HepG2 (cell line): ENCODE data around the gene HLA-DOA. TPM values are rescaled to one million over a fixed set of nuclear protein-coding genes. Genes with fewer than 3 reads are reported as not detected.

Source experiments
- ATAC-seq: fragments of 200-7000 bp; cut with Tn5 transposase; 3 replicates; pipeline ENCODE4 v1.9.1; 2020; ENCODE audit warnings: mild to moderate bottlenecking, moderate library complexity
- BruUV-seq: library from RNA; stranded (reverse); fragments of 400-500 nt; replicated peaks from 2 replicates; lab custom pipeline; 2021; lab: Mats Ljungman, UMichigan
- CTCF ChIA-PET: fragments of 300-600 bp; formaldehyde crosslinking; extraction: SDS; loops from one replicate; lab custom pipeline; 2021; ENCODE audit warnings: low total read pairs, inconsistent platforms, low intra/inter-chr PET ratio; lab: Yijun Ruan, JAX
- POLR2A ChIA-PET: fragments of 350-600 bp; sonication (Branson Sonifier 250); formaldehyde crosslinking; loops from one replicate; lab custom pipeline; 2020; ENCODE audit warnings: antibody characterized with exemption, inconsistent platforms; lab: Yijun Ruan, JAX
- DNase-seq: peaks from one replicate; pipeline ENCODE4 v3.0.0-alpha.2; 2015; ENCODE audit warnings: low spot score
- FAIRE-seq: peaks from 3 replicates; lab custom pipeline; 2011; peaks lifted over from hg19 to GRCh38; lab: Jason Lieb, UNC
- H2AFZ ChIP-seq: one replicate; pipeline ENCODE4 v1.6.1; 2011; ENCODE audit warnings: low read length, inconsistent platforms
- H3K27ac ChIP-seq: fragments of 300-600 bp; 3 replicates; pipeline ENCODE4 v1.8.0; 2011; ENCODE audit warnings: mixed run types, mild to moderate bottlenecking, mixed read lengths, low read length, inconsistent platforms; ENCODE audit not compliant: insufficient read depth; ENCODE audit errors: extremely low read length
- H3K27me3 ChIP-seq, 2 experiments: fragments of 200-600 bp in 1 of 2; 2 replicates in 1 of 2; 3 replicates in 1 of 2; pipeline versions ENCODE4 v1.6.0 to v1.8.0; 2011; ENCODE audit warnings: low read length in 2 of 2, mild to moderate bottlenecking in 2 of 2, moderate library complexity in 2 of 2, inconsistent platforms in 1 of 2; ENCODE audit not compliant: insufficient read depth in 2 of 2, control insufficient read depth in 1 of 2
- H3K36me3 ChIP-seq, 2 experiments: fragments of 200-600 bp in 1 of 2; replicated peaks in 1 of 2; 2 replicates in 1 of 2; 3 replicates in 1 of 2; pipeline versions ENCODE4 v1.5.1 to v1.8.0; 2011; ENCODE audit warnings: low read length in 2 of 2, inconsistent platforms in 1 of 2; ENCODE audit not compliant: insufficient read depth in 2 of 2, control insufficient read depth in 1 of 2
- H3K4me1 ChIP-seq: 2 replicates; pipeline ENCODE4 v1.5.1; 2012; ENCODE audit warnings: low read length, inconsistent platforms; ENCODE audit not compliant: insufficient read depth
- H3K4me2 ChIP-seq: 2 replicates; pipeline ENCODE4 v1.6.0; 2011; ENCODE audit warnings: low read depth, low read length, inconsistent platforms
- H3K4me3 ChIP-seq, 3 experiments: fragments of 200-600 bp in 1 of 3; sonication (generic), shearing (Covaris generic) in 1 of 3; replicated peaks in 1 of 3; 2 replicates each; pipeline ENCODE4 v1.5.1; 2011 to 2016; ENCODE audit warnings: low read length in 3 of 3, inconsistent platforms in 2 of 3, low read depth in 2 of 3, mild to moderate bottlenecking in 2 of 3, control low read depth in 1 of 3, mixed read lengths in 1 of 3; ENCODE audit not compliant: insufficient read depth in 1 of 3
- H3K79me2 ChIP-seq: one replicate; pipeline ENCODE4 v1.6.1; 2011; ENCODE audit warnings: low read length, inconsistent platforms; ENCODE audit not compliant: insufficient read depth
- H3K9ac ChIP-seq: 2 replicates; pipeline ENCODE4 v1.6.0; 2011; ENCODE audit warnings: mild to moderate bottlenecking, low read depth, low read length, inconsistent platforms; ENCODE audit not compliant: insufficient read depth
- H3K9me3 ChIP-seq: 2 replicates; pipeline ENCODE4 v1.5.1; 2012; ENCODE audit warnings: mild to moderate bottlenecking, low read length
- H4K20me1 ChIP-seq: 2 replicates; pipeline ENCODE4 v1.6.0; 2011; ENCODE audit warnings: inconsistent platforms, mild to moderate bottlenecking, low read length, moderate library complexity; ENCODE audit not compliant: insufficient read depth
- ADNP ChIP-seq: sonication (generic); formaldehyde crosslinking; IDR thresholded peaks from 2 replicates; pipeline ENCODE4 v1.4.0; 2020; ENCODE audit warnings: missing genetic modification reagents
- CREB1 ChIP-seq, 2 experiments: fragments of 450-650 bp in 1 of 2; IDR thresholded peaks; 2 replicates each; pipeline ENCODE4 v1.6.1; 2016 to 2017; ENCODE audit warnings: control low read depth in 1 of 2, mild to moderate bottlenecking in 1 of 2, missing compliant biosample characterization in 1 of 2, missing genetic modification characterization in 1 of 2
- ELF4 ChIP-seq: sonication (generic); formaldehyde crosslinking; IDR thresholded peaks from 2 replicates; pipeline ENCODE4 v1.5.0; 2020; ENCODE audit warnings: missing genetic modification reagents, mild to moderate bottlenecking, moderate library complexity, borderline replicate concordance
- ESRRA ChIP-seq: sonication (generic); formaldehyde crosslinking; IDR thresholded peaks from 2 replicates; pipeline ENCODE4 v1.5.1; 2020; ENCODE audit warnings: mild to moderate bottlenecking, low read depth, missing genetic modification reagents
- MEIS2 ChIP-seq: sonication (generic); formaldehyde crosslinking; IDR thresholded peaks from 2 replicates; pipeline ENCODE4 v1.9.0; 2021; ENCODE audit warnings: mild to moderate bottlenecking, missing genetic modification reagents
- MTA3 ChIP-seq: sonication (generic); formaldehyde crosslinking; IDR thresholded peaks from 2 replicates; pipeline ENCODE4 v1.4.0; 2020; ENCODE audit warnings: missing genetic modification reagents
- MXI1 ChIP-seq: IDR thresholded peaks from 3 replicates; pipeline ENCODE4 v1.6.1; 2012; ENCODE audit warnings: low read depth, low read length, inconsistent platforms, borderline replicate concordance
- NKX3-1 ChIP-seq: sonication (generic); formaldehyde crosslinking; IDR thresholded peaks from 2 replicates; pipeline ENCODE4 v1.5.0; 2020; ENCODE audit warnings: missing genetic modification reagents
- ONECUT2 ChIP-seq: sonication (generic); formaldehyde crosslinking; IDR thresholded peaks from 2 replicates; pipeline ENCODE4 v1.4.0; 2020; ENCODE audit warnings: missing genetic modification reagents
- RFX3 ChIP-seq: IDR thresholded peaks from 2 replicates; pipeline ENCODE4 v1.6.1; 2016; ENCODE audit warnings: missing biosample characterization, missing genetic modification reagents
- RFX5 ChIP-seq: IDR thresholded peaks from 2 replicates; pipeline ENCODE4 v1.6.1; 2011; ENCODE audit warnings: low read depth, low read length, improper control_type of control experiment
- RFXANK ChIP-seq: IDR thresholded peaks from 2 replicates; pipeline ENCODE4 v1.6.1; 2016
- RFXAP ChIP-seq: sonication (generic); formaldehyde crosslinking; IDR thresholded peaks from 2 replicates; pipeline ENCODE4 v1.4.0; 2020; ENCODE audit warnings: missing genetic modification reagents, borderline replicate concordance
- SRSF1 ChIP-seq: fragments of 200-400 bp; formaldehyde crosslinking; optimal IDR thresholded peaks from 2 replicates; pipeline ENCODE3; 2017; ENCODE audit warnings: mild to moderate bottlenecking, low read depth, low read length, moderate library complexity
- TGIF2 ChIP-seq: IDR thresholded peaks from 2 replicates; pipeline ENCODE4 v1.6.1; 2016; ENCODE audit warnings: control low read depth, missing compliant biosample characterization
- ZBTB3 ChIP-seq: sonication (generic); formaldehyde crosslinking; IDR thresholded peaks from 2 replicates; pipeline ENCODE4 v1.4.0; 2020; ENCODE audit warnings: low read depth, mild to moderate bottlenecking, moderate library complexity, missing genetic modification reagents, borderline replicate concordance
- ZNF296 ChIP-seq: sonication (generic); formaldehyde crosslinking; conservative IDR thresholded peaks from 2 replicates; pipeline ENCODE4 v1.5.0; 2020; ENCODE audit warnings: mild to moderate bottlenecking, missing genetic modification reagents
- ZNF44 ChIP-seq: sonication (generic); formaldehyde crosslinking; IDR thresholded peaks from 2 replicates; pipeline ENCODE4 v1.5.1; 2020; ENCODE audit warnings: mild to moderate bottlenecking, missing genetic modification reagents
- ZNF441 ChIP-seq: sonication (generic); formaldehyde crosslinking; IDR thresholded peaks from 2 replicates; pipeline ENCODE4 v1.7.0; 2021; ENCODE audit warnings: missing genetic modification reagents, borderline replicate concordance
- ZNF598 ChIP-seq: sonication (generic); formaldehyde crosslinking; IDR thresholded peaks from 2 replicates; pipeline ENCODE4 v1.5.1; 2020; ENCODE audit warnings: mild to moderate bottlenecking, missing genetic modification reagents, borderline replicate concordance
- WGBS: methylation state at CpG from one replicate; pipeline ENCODE4 v1.1.6; 2017; ENCODE audit warnings: low lambda C conversion rate; 5-methylcytosine and 5-hydroxymethylcytosine counted together
- in situ Hi-C: cut with HindIII; loops from 2 replicates; pipeline ENCODE4 v1.10.0; 2017; ENCODE audit warnings: low pct_unique_long_range_greater_than_20kb; ENCODE audit not compliant: extremely low pct_ligation_motif_present
- intact Hi-C: fragments of 100-400 bp; cut with micrococcal nuclease; formaldehyde crosslinking; loops from one replicate; pipeline ENCODE4 v1.10.0; 2022; ENCODE audit not compliant: unreplicated experiment
- polyA plus RNA-seq, 8 experiments: library from polyadenylated mRNA; depleted of rRNA in 3 of 8; stranded (reverse) in 7 of 8; unstranded in 1 of 8; fragments of >200 nt; fragmentation: Illumina TruSeq in 4 of 8; extraction: Trizol in 4 of 8; gene quantifications; 2 replicates each; pipeline versions ENCODE4 v1.2.1 to v1.2.3, GENCODE V29; 2011 to 2016; ENCODE audit warnings: low read depth in 4 of 8, missing spikeins in 1 of 8, mixed read lengths in 1 of 8; ENCODE audit not compliant: insufficient read depth in 1 of 8
- total RNA-seq, 5 experiments: library from RNA; depleted of rRNA; stranded (reverse); fragments of >200 nt; fragmentation: Illumina TruSeq; extraction: Trizol; gene quantifications; 2 replicates each; pipeline ENCODE4 v1.2.3, GENCODE V29; 2016; ENCODE audit warnings: low read depth in 1 of 5
- TF ChIP-seq, protein P1 (sequence below): sonication (generic); formaldehyde crosslinking; IDR thresholded peaks from 2 replicates; pipeline ENCODE4 v1.8.0; 2022; ENCODE audit warnings: low read depth, missing genetic modification reagents
- TF ChIP-seq, protein P2 (sequence below): sonication (generic); formaldehyde crosslinking; IDR thresholded peaks from 2 replicates; pipeline ENCODE4 v1.5.0; 2020; ENCODE audit warnings: missing genetic modification reagents

Gene HLA-DOA
- total and polyA plus RNA-seq, 2 of the 13 experiments (the other 11 are each of a cell fraction or from before 2014, with no cell fraction given) = 0.03 to 0.09 TPM

DNA sequence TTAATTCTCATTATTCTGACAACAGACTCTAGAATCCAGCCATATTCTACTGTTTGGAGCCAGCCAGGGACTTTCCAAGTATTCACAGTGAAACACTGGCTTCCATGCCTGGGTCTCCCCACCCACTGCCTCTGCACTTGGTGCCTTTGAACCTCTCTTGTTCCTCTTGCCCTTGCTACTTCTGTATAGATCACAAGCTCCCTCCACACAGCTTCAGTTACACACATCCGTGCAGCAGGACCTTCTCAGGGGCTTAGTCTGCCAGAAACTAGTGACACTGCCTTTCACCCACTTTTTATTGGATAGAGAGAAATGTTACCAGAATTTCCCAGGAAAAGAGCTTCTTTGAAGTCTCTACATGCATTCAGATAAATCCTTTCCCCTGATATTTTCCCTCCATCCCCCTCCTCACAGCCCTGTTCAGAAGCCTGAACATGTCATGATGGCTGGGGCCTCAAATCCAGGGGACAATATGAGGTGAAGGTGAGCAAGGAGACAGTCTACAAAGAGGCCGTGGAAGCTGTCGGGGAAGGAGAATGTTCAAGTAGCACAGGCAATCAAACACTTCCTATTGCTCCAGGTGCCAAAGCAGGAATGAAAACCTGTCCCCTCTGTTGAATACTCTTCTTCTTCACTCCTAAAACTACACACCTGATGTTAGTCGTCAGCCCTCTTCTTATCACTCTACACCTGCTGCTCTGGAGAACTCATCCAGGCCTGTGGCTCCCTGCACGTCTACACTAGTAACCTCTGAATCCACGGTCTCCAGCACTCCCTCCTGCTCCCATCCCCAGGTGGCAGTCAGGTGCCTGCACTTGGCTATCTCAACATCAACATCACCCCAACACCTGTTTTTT, 20.2 kb upstream of the HLA-DOA start:
- ChIA-PET CTCF (no interaction called here), POLR2A (no interaction called here)
- Histone ChIP-seq H3K9me3 (no peaks in the 10 kb centered on the region), H3K4me2 (no peak overlapping the region), H3K27ac (no peak overlapping the region), H3K9ac (no peak overlapping the region), H3K27me3 (no peaks in the 10 kb centered on the region; a peak in 1 of 5 replicates), H3K4me1 (no peaks in the 10 kb centered on the region), H3K79me2 (no peaks in the 10 kb centered on the region), H3K4me3 (no peak overlapping the region), H4K20me1 (no peaks in the 10 kb centered on the region), H2AFZ (no peak overlapping the region), H3K36me3 (no peaks in the 10 kb centered on the region)
- DNase-seq (no peak), FAIRE-seq (no peak), ATAC-seq (no peak)
- no TSS peak for BruUV-seq
- in situ Hi-C loops = no loop called here
- intact Hi-C loops = no loop called here
- WGBS = 14% methylated on average over 6 of the region's 6 CpGs
- TF ChIP-seq, protein P1, sequence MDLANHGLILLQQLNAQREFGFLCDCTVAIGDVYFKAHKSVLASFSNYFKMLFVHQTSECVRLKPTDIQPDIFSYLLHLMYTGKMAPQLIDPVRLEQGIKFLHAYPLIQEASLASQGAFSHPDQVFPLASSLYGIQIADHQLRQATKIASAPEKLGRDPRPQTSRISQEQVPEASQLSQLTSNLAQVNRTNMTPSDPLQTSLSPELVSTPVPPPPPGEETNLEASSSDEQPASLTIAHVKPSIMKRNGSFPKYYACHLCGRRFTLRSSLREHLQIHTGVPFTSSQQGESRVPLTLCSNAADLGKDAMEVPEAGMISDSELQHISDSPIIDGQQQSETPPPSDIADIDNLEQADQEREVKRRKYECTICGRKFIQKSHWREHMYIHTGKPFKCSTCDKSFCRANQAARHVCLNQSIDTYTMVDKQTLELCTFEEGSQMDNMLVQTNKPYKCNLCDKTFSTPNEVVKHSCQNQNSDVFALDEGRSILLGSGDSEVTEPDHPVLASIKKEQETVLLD (CRISPR knock-in tag) = no peak
- TF ChIP-seq SRSF1 (no peak), ONECUT2 (no peak), RFXANK (peak; percentile 96), ZNF441 (CRISPR knock-in tag) (no peak), ZNF598 (no peak), ZBTB3 (CRISPR knock-in tag) (no peak), MEIS2 (CRISPR knock-in tag) (no peak), RFXAP (CRISPR knock-in tag) (peak; percentile 88), MXI1 (no peak), NKX3-1 (CRISPR knock-in tag) (no peak), ESRRA (CRISPR knock-in tag) (no peak), CREB1 (IDR thresholded peaks at IDR 0.05) (no peak), CREB1 (CRISPR knock-in tag; IDR thresholded peaks at IDR 0.05) (peak; percentile 39; the same call in 1 of the 2 replicates), RFX3 (CRISPR knock-in tag) (no peak), TGIF2 (no peak), ZNF296 (CRISPR knock-in tag) (no peak), ADNP (CRISPR knock-in tag) (no peak), ZNF44 (CRISPR knock-in tag) (no peak), ELF4 (no peak), MTA3 (CRISPR knock-in tag) (no peak), RFX5 (peak; percentile 97)
- TF ChIP-seq, protein P2, sequence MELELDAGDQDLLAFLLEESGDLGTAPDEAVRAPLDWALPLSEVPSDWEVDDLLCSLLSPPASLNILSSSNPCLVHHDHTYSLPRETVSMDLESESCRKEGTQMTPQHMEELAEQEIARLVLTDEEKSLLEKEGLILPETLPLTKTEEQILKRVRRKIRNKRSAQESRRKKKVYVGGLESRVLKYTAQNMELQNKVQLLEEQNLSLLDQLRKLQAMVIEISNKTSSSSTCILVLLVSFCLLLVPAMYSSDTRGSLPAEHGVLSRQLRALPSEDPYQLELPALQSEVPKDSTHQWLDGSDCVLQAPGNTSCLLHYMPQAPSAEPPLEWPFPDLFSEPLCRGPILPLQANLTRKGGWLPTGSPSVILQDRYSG (CRISPR knock-in tag) = no peak
